Stimulated activated CD4-positive, alpha-beta T cell treated with anti-CD3 and anti-CD28 coated beads, Interleukin-4, amount 100 ng/mL, for 24 hours (primary cell): ENCODE results near the gene ATP5IF1.
A peak's percentile ranks its signal among the peaks of the same experiment; 100 is the strongest.

Source experiments
- DNase-seq: peaks from one replicate; pipeline ENCODE4 v3.0.0-alpha.2; 2020

Gene ATP5IF1

DNA sequence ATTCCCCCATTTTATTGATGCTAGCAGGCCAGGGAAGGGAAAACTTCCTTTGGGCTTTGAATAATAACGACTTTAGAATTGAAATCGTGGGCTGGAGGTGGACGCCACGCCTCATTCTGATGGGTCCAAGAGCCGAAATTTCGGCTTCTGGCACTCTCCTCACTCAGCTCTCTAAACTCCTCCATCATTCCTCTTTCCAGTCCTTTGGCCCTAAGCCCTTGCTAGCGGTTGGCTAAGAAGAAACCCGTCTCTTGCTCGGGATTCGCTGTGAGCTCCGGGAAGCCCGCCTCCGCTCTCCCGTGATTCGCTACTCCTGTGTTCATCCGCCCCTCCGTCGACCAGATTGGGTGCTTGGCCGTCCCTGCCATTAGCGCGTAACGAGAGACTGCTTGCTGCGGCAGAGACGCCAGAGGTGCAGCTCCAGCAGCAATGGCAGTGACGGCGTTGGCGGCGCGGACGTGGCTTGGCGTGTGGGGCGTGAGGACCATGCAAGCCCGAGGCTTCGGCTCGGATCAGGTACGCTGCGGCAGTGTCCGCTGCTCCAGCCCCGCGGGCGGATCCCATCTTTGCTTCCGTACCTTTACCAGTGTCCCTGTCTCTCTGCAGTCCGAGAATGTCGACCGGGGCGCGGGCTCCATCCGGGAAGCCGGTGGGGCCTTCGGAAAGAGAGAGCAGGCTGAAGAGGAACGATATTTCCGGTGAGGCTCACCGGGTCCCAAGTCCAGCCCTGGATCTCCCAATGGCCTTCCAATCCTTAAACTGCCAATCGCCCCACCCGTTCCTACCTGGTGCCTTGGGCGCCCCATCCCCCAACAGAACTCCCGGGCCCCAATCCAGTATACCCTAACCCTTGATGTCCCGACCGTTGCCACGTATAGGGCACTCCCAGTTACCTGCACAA lies at the start of gene ATP5IF1:
ATP5IF1 (plus strand) TSS at position 370 of the 901 bp plus-strand sequence; CDS start at position 430, 60 bp downstream.
- peak; percentile 97 for DNase-seq

DNA sequence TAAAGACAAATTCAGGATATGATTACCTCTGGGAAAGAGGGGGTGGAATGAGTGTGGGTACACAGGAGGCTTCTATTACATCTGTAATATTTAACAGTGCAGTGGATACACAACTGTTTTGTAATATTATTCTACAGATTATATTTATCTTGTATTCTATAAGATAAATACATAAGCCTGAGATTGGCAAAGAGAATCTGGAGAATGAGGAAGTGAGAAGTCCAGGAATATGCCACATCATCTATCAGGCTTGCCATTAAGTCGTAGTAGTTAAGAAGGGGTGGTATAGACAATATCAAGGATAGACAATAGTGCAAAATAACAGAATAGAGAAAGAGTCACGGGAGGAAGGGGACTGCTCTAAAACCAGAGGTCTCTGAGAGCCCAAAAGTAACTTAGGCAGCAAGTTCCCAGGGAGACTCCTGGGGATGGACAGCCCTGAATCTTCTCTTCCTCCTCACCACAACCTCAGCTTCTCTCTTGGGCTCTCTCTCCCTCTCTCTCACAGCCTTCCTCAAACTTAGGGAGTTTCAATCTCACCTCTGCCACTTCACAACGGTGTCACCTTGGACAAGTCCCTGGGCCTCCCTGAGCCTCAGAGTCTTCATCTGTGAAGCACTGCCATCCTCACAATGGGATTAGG lies 45.5 kb upstream of the ATP5IF1 start:
- DNase-seq: no peak

DNA sequence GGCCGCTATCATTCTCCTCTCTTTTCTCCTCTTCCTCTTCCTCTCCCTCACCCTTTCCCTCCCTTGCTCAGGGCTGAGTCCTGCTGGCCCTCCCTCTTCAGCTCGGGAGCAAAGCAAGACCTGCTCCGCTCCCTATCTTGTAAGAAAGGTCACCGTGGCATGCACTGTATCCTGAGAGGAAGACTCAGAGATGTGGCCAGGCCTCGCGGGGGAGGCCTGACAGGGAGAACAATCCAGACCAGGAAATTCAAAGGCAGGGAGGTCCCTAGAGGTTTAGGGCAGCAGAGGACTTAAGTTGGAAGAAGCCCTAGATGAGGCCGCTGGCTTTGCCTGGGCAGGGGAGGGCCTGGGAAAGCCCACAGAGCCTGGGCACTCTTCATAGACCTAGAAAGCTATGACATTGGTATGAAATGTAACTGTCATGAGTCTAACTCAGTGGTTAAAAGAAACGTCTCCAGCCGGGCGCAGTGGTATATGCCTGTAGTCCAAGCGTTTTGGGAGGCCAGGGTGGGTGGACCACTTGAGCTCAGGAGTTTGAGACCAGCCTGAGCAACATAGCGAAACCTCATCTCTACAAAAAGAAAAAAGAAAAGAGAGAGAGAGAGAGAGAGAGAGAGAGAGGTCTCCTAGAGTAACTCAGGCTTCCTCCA lies 44.8 kb upstream of the ATP5IF1 start:
- no peak for DNase-seq

DNA sequence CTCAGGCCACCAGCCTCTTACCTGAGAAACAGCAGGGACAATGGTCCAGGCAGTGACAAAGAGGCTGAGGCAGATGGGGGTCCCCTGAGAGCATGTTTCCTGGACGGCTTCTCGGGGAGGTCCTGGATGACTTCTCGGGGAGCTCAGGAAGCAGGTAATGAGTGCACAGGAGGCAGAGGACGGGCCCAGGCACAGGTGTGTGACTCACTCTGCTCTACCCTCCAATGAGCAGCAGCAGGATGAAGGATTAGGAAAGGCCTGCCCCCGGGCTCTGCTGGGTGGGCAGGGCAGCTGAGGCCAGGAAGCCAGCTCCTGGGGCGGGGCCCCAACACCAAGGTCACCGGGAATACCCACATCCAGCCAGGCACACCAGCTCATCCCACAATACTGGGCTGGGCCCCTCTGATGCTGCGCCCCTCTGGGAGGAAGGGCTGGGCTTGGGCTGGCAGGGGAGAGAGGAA lies 42.2 kb upstream of the ATP5IF1 start:
- no peak for DNase-seq

DNA sequence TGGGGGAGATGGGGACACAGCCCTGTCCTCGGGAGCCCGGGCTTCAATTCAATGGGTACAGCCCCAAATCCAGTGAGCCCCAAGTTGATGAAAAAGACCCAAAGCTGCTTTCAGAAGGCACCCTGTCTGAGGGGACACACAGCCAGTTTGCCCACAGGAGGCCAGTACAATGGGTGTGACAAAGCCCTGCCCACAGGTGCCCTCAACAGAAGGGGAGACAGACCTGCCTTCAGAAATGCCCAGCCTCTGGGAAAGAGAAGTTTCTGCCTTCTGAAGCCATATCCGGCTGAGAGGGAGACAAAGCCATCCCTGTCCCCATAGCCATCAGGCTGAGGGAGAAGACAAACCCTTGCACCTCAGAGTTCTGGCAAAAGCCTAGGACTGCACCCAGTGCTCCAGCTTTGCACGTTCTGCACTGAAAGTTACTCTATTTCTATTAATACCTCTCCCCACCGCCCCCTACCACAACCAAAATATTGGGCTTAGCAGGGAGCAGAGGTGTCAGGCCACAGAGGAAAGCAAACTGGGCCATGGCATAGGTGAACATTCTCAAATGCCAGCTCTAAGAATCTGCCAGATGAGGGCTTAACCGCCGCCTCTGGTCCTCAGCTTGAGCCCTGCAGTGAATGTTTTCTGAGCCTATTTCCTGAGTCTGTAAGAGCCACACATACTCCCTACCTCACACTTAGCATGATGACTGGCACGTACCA lies 41.4 kb upstream of the ATP5IF1 start:
- DNase-seq: no peak

DNA sequence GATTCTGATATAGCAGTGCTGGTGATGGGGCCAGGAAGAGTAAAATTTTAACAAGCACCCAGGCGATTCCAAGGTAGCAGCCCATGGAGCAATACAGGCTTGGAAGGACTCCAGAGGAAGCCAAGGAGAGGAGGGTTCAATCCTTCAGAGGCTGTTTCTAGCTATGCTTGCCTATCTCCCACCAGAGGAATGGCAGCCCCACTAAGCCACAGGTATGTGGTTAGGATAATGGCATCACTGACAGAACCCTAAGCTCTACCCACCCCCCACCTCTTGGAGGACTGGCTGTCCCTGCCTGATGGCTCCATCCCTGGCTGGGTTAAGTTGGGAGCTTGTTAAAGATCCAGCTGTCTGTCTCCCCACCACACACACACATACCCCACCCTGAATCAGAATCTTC lies 40.1 kb upstream of the ATP5IF1 start:
- no peak for DNase-seq

DNA sequence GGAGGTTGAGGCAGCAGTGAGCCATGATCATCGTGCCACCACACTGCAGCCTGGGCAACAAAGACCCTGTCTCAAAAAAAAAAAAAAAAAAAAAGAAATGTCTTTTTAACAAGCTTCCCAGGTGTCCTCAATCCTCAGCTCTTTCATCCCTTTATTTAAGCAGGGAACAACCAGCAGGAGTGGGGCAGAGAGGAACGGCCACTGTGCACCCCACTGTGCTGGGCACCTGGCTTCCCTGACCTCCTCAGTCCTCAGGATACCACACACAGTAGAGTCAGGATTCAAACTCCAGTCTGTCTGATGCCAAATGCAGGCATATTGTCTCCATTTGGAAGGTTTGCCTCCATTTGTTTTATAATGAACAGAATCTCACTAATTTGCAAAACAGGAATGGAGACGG lies 39.6 kb upstream of the ATP5IF1 start:
- DNase-seq: no peak

DNA sequence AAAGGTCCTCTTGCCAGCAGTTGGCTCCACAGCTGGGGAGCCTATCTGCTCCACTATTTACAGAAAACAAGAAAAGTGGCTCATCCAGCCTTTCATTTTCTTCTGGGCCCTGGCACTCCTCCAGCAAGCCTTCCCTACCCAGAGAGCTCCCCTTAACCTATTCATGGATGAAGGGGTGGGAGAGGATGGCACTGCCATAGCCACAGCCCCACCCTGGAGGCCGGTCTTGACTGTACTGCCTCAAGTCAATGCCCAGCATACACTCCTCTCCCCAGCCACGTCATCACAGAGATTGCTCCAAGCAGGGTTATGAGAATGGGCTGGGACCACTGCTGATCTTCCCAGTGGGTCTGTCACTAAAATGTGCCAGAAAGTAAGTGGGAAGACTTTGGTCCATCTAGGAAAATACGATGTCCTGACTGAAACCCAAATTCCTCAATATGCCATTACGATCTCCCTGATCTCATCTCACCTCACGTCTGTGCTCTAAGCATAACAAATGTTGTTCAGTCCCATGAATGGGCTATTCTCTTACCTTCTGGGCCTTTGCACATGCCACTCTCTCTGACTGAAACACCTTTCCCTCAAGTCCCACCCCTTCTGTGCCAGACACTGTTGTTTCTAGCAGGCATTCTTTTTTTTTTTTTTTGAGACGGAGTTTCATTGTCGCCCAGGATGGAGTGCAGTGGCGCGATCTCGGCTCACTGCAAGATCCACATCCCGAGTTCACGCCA lies 38.1 kb upstream of the ATP5IF1 start:
- no peak for DNase-seq

DNA sequence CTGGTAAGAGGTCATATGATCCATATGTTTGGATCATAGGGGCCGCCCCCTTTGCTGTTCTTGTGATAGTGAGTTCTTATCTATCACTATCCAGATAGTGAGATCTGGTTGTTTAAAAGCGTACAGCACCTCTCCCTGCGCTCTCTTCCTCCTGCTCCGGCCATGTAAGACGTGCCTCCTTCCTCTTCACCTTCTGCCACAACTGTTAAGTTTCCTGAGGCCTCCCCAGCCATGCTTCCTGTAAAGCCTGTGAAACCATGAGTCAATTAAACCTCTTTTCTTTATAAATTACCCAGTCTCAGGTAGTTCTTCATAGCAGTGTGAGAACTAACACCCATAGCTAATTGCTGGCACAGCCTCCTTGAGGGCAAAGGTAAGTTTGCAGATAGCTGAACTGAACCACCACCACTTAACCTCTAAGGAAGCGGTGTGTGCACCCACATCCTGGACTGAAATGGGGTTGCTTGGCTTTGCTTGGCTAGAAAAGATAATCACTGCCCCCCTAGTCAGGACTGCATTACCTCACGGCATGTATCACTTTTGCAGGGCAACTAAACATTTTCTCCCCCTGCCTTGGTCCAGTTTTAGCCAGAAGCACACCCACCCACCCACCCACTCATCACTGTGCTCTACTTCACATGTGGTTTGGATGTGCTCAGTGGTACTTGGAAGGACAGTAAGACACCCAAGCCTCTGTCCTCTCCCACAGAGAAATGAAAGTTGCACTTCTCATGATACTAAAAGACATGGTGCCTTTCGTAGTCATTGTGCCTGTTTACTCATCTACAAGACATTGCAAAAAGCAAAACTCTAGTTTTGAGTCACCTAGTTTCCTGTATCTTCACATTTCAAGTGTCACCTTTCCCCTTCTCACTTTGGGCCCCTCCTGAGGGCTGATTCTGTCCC lies 36.3 kb upstream of the ATP5IF1 start:
- DNase-seq: peak; percentile 60

DNA sequence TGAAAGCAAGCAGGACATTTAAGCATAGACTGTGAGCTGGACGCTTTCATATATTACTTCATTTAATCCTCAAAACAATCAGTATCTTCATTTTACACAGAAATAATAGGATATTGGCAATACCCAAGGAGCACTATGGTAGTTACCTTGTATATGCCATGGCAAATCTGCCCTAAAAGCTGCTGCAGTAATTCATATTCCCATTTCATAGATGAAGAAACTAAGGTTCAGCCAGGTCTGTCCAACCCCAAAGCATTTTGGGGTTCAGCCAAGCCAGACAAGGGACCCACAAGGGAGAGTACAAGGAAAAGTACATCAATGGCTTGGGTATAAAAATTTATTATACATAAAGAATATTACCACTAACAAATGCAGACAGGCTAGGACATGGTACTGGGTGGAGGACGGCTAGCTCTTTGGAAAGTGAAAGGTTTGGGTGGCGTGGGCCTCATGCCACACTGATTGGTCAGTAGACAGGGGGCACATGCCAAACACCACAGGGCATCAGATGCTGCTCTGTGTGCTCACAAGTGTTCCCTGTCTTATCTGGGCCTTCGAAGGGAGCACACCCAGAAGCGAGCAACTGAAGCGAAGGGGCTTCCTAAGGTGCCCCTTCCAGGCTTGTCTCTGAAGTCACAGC lies 35.6 kb upstream of the ATP5IF1 start:
- no peak for DNase-seq

DNA sequence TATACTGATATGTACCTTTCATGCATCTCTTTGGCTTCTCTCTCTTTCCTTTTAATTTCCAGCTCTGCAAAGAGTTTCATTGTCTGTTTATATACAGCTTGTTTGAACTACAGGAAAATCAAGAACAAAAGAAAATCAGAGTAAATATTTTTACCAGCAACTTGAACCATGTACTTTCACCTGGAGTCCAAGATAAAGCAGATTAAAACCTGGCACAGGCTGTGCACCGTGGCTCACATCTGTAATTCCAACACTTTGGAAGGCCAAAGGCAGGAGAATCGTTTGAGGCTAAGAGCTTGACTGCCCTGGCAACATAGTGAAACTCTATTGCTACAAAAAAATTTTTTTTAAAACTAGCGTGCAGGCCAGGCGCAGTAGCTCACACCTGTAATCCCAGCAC lies 30.7 kb upstream of the ATP5IF1 start:
- no peak for DNase-seq

DNA sequence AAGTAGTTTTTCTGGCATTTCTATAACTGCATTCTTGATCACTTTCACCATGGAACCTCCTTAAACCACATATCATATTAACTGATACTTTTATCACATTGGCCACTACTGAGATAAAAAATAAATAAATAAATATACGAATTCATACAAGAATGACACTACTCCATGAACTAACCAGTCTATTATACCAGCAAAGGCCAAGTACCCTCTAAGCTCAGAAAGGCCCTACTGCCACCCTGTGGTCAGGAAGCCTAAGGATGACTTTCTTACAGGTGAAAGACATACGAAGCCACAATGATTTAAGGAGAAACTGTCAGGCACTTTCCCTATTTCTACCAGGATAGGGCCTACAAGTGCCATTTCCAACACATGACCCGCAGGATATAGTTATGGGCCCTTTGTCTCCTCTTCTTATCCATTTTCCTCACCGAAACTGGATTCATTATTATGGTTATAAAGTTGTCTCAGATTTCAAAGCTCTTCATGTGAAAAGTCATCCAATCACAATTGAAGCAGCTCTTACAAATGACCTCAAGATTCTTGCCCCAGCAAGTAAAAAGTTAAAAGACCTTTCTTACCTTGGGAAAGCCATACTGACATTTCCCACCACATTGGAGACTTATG lies 27.0 kb upstream of the ATP5IF1 start:
- DNase-seq: peak; percentile 67

DNA sequence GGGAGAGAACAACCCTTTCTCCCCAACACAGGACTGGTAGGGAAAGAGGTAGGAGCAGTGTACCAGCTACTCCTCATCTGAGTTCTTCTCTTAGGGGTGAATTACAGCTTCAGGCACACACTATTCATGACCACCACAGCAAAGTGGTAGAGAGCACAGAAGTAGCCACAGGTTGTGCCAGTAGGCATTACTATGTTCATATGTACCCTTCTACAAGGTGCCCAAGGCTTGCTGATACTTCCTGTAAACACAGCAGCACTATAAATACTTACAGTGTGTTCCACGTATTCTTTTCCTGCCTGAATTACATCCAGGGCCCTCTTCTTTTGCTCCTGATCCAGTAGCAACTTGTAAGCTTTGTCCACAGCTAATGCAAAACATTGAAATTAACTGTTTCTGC lies 26.2 kb upstream of the ATP5IF1 start:
- DNase-seq: no peak

DNA sequence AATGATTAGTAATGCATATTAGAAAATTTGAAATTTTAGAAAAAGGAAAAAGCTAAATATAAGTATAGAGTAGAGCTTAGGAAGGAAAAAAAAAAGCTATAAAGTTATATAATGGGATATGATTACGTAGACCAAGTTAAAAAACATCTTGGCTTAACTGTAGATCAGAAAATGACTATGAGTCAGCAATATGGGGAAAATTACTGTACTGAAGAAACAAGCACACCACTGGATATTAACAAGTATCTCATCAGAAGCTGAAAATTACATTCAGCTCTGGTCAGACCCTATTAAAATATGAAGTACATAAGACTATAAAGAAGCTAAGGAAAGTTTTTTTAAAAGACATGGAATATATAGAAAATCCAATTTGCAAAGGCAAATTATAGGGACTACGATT lies 22.6 kb upstream of the ATP5IF1 start:
- no peak for DNase-seq

DNA sequence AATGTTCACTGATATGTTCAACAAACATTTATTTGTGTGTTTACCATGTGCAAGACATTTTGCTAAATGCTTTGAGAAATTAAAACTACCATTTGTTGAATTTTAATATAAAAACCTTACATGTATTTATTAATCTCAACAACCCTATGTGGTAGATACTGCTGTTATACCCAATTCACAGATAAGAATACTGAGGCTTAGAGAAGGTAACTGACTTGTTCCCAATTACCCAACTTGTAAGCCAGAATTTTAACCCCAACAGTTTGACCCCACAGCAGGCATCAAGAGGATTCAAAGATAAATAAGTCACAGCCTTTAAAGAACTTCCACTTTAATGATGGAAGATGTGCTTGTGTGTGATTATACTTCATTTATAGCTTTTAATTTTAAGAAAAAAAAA lies 6.8 kb upstream of the ATP5IF1 start:
- no peak for DNase-seq

DNA sequence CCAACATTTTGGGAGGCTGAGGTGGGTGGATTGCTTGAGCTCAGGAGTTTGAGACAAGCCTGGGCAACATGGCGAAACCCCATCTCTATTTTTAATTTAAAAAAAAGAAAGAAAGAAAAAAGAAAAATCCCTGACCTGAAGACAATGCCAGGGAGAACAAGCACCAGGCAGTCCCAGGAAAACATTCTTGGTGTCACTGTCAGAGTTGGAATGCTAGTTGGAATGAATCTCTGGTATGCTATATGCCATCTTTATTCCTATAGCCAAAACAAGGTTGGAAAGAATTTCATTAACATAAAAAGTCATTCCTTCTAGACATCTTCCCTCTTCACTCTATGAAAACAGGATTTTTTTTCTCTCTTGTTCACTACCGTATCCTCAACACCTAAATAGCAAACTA lies 5.9 kb upstream of the ATP5IF1 start:
- DNase-seq: no peak

DNA sequence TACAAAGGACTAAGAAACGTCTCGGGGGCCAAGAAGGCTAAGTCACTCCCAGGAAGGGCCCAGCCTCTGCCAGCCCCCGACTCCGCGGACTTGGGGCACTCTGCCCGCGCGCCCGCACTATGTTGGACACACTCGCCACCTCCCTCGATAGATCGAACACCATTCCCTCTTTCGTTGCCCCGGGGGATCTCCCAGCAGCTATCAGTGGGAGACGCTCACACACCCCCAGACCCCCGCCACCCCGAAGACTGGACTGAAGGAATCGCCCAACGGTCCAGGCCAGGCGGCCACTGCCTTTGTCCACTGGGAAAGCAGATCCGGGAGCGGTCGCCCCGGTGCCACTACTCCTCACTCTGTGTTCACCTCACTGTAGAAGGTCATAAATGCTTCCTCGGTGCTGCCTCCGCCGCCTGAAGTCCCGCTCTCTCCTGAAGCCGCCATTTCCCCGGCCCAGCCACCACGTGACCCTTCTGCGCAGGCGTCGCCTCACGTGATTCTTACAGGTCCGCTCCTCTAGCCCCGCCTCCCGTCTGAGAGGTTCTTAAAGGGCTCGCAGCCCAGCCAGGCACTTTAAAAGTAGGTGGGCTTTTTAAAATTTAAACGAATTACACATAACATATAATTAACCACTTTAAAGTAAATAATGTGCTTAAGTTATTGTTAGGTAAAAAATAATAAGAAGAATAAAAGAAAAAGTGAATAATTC lies 3.2 kb upstream of the ATP5IF1 start, which contains the start of gene DNAJC8:
DNAJC8 (minus strand) TSS at position 472 of the 706 bp plus-strand sequence; CDS start at position 441, 31 bp downstream.
- peak; percentile 98 for DNase-seq

DNA sequence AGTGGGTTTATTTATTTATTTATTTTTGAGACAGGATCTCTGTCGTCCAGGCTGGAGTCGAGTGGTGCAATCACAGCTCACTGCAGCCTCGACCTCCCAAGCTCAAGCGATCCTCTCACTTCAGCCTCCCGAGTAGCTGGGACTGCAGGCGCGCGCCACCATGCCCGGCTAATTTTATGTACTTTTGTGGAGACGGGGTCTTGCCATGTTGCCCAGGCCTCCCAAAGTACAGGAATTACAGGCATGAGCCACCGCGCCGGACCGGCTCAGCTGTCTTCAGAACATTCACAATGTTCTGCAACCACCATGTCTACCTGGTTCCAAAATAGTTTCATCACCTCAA lies 2.7 kb upstream of the ATP5IF1 start:
- DNase-seq: no peak

DNA sequence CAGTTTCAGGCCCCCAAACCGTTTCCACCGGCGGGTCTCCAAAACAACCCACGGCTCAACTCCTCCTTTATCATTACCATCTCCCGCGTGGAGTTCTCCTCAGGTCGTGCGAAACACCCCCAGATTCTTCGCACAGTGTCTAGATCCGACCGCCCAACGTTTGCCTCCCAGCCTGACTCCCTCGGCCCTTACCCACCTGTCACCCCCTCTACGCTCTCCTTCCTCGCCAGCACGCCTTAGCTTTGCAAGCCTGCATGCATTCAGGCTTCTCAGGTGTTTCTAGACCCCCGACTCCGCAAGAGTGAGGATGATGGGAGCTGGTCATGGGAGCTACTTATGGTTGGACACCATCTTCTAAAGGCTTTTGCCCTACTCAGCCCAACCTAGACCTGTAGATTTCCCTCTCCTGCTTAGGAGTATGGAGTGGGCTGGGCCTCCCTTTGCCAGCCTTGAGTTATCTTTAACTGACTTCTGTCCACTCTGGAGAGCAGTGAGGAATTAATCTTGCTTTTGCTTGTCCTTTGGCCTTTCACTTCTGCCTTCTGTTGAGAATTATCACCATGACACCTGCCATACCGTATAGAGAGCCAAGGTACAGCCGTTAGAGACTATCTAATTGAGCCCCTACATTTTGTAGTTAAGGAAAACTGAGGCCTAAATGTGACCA lies 865 bp downstream of the ATP5IF1 start:
- no peak for DNase-seq
